Transverse colon (tissue), 4 donors: ENCODE data around the gene PIGS. TPM values are rescaled to one million over a fixed set of nuclear protein-coding genes. Genes with fewer than 3 reads are reported as not detected.
A peak's percentile ranks its signal among the peaks of the same experiment; 100 is the strongest.

Experiments
- DNase-seq: peaks from one replicate; pipeline ENCODE4 v3.0.0-alpha.2; 2019
- H3K27ac ChIP-seq, 4 donors: fragments of 200-600 bp; sonication (generic); 2 replicates each; pipeline ENCODE4 v1.5.1; 2016 to 2018; ENCODE audit warnings: inconsistent platforms in 4 of 4
- H3K27me3 ChIP-seq: fragments of 200-600 bp; sonication (generic); 2 replicates; pipeline ENCODE4 v1.5.1; 2017; ENCODE audit warnings: inconsistent platforms
- H3K36me3 ChIP-seq, 4 donors: fragments of 200-600 bp; sonication (generic); 2 replicates each; pipeline ENCODE4 v1.5.1; 2017 to 2019; ENCODE audit warnings: inconsistent platforms in 4 of 4
- H3K4me1 ChIP-seq, 4 donors: fragments of 200-600 bp; sonication (generic); 2 replicates each; pipeline ENCODE4 v1.5.1; 2017 to 2020; ENCODE audit warnings: inconsistent platforms in 4 of 4
- H3K4me3 ChIP-seq, 4 donors: fragments of 200-600 bp; sonication (generic); 1 replicate in 1 of 4; 2 replicates in 3 of 4; pipeline versions ENCODE4 v1.5.1 to v1.6.1; 2017 to 2019; ENCODE audit warnings: inconsistent platforms in 4 of 4
- H3K9me3 ChIP-seq, 2 donors: fragments of 200-600 bp; sonication (generic); 2 replicates each; pipeline ENCODE4 v1.5.1; 2017 to 2019; ENCODE audit warnings: inconsistent platforms in 2 of 2
- EP300 ChIP-seq: sonication (generic); formaldehyde crosslinking; IDR thresholded peaks from one replicate; pipeline ENCODE4 v1.6.1; 2017; ENCODE audit warnings: antibody characterized with exemption, low read depth
- POLR2A ChIP-seq: fragments of 450-650 bp; IDR thresholded peaks from one replicate; pipeline ENCODE4 v1.6.1; 2016; ENCODE audit warnings: antibody characterized with exemption, mild to moderate bottlenecking, moderate library complexity
- POLR2AphosphoS5 ChIP-seq, 3 donors: sonication (generic); formaldehyde crosslinking; IDR thresholded peaks; one replicate each; pipeline ENCODE4 v1.6.1; 2016; ENCODE audit warnings: antibody characterized with exemption in 3 of 3
- WGBS, 2 donors: methylation state at CpG; one replicate each; pipeline ENCODE4 v1.1.5; 2018; ENCODE audit warnings: low coverage in 1 of 2; 5-methylcytosine and 5-hydroxymethylcytosine counted together
- in situ Hi-C, 4 donors: fragments of 200-750 bp; cut with MboI; loops; one replicate each; pipeline versions ENCODE4 v1.15.0 to v1.15.1; 2017; ENCODE audit warnings: low sequenced_read_pairs in 3 of 4, low pct_ligation_motif_present in 1 of 4, low pct_unique_long_range_greater_than_20kb in 1 of 4
- intact Hi-C: fragments of 100-400 bp; cut with DNase I; formaldehyde crosslinking; loops from one replicate; pipeline ENCODE4 v1.15.1; 2023; ENCODE audit warnings: low total_unique reads
- total RNA-seq, 4 donors: library from RNA; depleted of rRNA; stranded (reverse); fragments of >200 nt; gene quantifications; one replicate each; pipeline ENCODE4 v1.1.0, GENCODE V29; 2016
- TF ChIP-seq, protein P1 (sequence below), 5 experiments: fragments of 200-600 bp in 3 of 5; fragments of 450-650 bp in 2 of 5; sonication (generic) in 3 of 5; IDR thresholded peaks; 1 replicate in 2 of 5; 2 replicates in 3 of 5; pipeline ENCODE4 v1.5.1; 2016 to 2017; ENCODE audit warnings: antibody characterized with exemption in 5 of 5, inconsistent platforms in 3 of 5, mild to moderate bottlenecking in 2 of 5, moderate library complexity in 1 of 5

The PIGS gene
- total RNA-seq, 4 donors from 2014 or later, result 18.1 to 182 (median 87.6) TPM

GRCh38 chr17:28598799-28599310 lies 27.5 kb upstream of the PIGS start, which contains the start of gene SPAG5:
Gene SPAG5 (minus strand): TSS chr17:28599025. CDS start chr17:28598946, 79 bp downstream.
- Histone ChIP-seq H3K4me3 (peak within 1 kb of the TSS; percentile 43 to 63 (median 52)), H3K4me1 (peaks cover 0 to 20% (median 18%) of the 10 kb centered on the region in 4 donors), H3K27me3 (no peaks in the 10 kb centered on the region), H3K36me3 (no peaks in the 10 kb centered on the region), H3K9me3 (no peaks in the 10 kb centered on the region), H3K27ac (peak within 1 kb of the TSS; percentile 95 to 96 (median 96))
- TF ChIP-seq, protein P1, sequence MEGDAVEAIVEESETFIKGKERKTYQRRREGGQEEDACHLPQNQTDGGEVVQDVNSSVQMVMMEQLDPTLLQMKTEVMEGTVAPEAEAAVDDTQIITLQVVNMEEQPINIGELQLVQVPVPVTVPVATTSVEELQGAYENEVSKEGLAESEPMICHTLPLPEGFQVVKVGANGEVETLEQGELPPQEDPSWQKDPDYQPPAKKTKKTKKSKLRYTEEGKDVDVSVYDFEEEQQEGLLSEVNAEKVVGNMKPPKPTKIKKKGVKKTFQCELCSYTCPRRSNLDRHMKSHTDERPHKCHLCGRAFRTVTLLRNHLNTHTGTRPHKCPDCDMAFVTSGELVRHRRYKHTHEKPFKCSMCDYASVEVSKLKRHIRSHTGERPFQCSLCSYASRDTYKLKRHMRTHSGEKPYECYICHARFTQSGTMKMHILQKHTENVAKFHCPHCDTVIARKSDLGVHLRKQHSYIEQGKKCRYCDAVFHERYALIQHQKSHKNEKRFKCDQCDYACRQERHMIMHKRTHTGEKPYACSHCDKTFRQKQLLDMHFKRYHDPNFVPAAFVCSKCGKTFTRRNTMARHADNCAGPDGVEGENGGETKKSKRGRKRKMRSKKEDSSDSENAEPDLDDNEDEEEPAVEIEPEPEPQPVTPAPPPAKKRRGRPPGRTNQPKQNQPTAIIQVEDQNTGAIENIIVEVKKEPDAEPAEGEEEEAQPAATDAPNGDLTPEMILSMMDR (IDR thresholded peaks at IDR 0.05), result no peak
- peak; percentile 95 for TF ChIP-seq POLR2A
- no peak for TF ChIP-seq EP300
- TF ChIP-seq POLR2AphosphoS5 (IDR thresholded peaks at IDR 0.05), result peak; percentile 97 to 98 (median 97)
- intact Hi-C loops, result no loop called here
- DNase-seq, result peak; percentile 96
- in situ Hi-C loops, result no loop called here
- 0% methylated on average over 15 of the region's 44 CpGs; no CpG with 5 or more reads in 1 of the 2 donors for WGBS, 2 donors

GRCh38 chr17:28598389-28598788 lies 27.1 kb upstream of the PIGS start:
- no peaks in the 10 kb centered on the region for H3K36me3 ChIP-seq
- H3K4me3 ChIP-seq, result peak overlapping the region; percentile 22 to 63 (median 52)
- peak overlapping the region; percentile 95 to 96 (median 96) for H3K27ac ChIP-seq
- intact Hi-C loops, result no loop called here
- 2% methylated on average over 17 of the region's 17 CpGs; no CpG with 5 or more reads in 1 of the 2 donors for WGBS, 2 donors
- in situ Hi-C loops, result no loop called here
- H3K27me3 ChIP-seq, result no peaks in the 10 kb centered on the region
- TF ChIP-seq, protein P1 (IDR thresholded peaks at IDR 0.05), result no peak
- TF ChIP-seq POLR2A, result no peak
- no peak for TF ChIP-seq POLR2AphosphoS5 (IDR thresholded peaks at IDR 0.05)
- no peak for TF ChIP-seq EP300
- H3K9me3 ChIP-seq, result no peaks in the 10 kb centered on the region
- peaks cover 0 to 20% (median 18%) of the 10 kb centered on the region in 4 donors for H3K4me1 ChIP-seq
- no peak for DNase-seq

GRCh38 chr17:28597606-28598383 lies 26.5 kb upstream of the PIGS start:
- Histone ChIP-seq H3K27me3 (no peaks in the 10 kb centered on the region), H3K36me3 (no peaks in the 10 kb centered on the region), H3K27ac (peak overlapping the region in 2 of 4 donors; percentile 96), H3K9me3 (no peaks in the 10 kb centered on the region), H3K4me3 (peak overlapping the region in 2 of 4 donors; percentile 55 to 63), H3K4me1 (peaks cover 0 to 20% (median 18%) of the 10 kb centered on the region in 4 donors)
- intact Hi-C loops, result no loop called here
- in situ Hi-C loops, result no loop called here
- DNase-seq, result no peak
- TF ChIP-seq POLR2A (no peak), EP300 (no peak), POLR2AphosphoS5 (IDR thresholded peaks at IDR 0.05) (no peak)
- TF ChIP-seq, protein P1 (IDR thresholded peaks at IDR 0.05), result no peak
- WGBS, 2 donors, result 26 to 29% methylated on average over 3 to 5 of the region's 5 CpGs

GRCh38 chr17:28592260-28592659 lies 20.9 kb upstream of the PIGS start:
- WGBS, 2 donors, result 94% methylated on average over 4 of the region's 4 CpGs; no CpG with 5 or more reads in 1 of the 2 donors
- in situ Hi-C loops (no loop called here), intact Hi-C loops (no loop called here)
- H3K4me3 ChIP-seq, result no peak overlapping the region
- H3K9me3 ChIP-seq, result no peaks in the 10 kb centered on the region
- DNase-seq, result no peak
- H3K4me1 ChIP-seq, result no peaks in the 10 kb centered on the region
- no peaks in the 10 kb centered on the region for H3K27me3 ChIP-seq
- H3K27ac ChIP-seq, result no peak overlapping the region
- no peaks in the 10 kb centered on the region for H3K36me3 ChIP-seq
- TF ChIP-seq, protein P1 (IDR thresholded peaks at IDR 0.05), result no peak
- TF ChIP-seq EP300 (no peak), POLR2A (no peak), POLR2AphosphoS5 (IDR thresholded peaks at IDR 0.05) (no peak)
